Ascending aorta (tissue), 2 donors: ENCODE results near the gene DRAXIN. TPM values are rescaled to one million over a fixed set of nuclear protein-coding genes. Genes with fewer than 3 reads are reported as not detected.

Experiments
- DNase-seq, 2 donors: peaks; one replicate each; pipeline ENCODE4 v3.0.0-alpha.2; 2019; ENCODE audit warnings: low spot score in 2 of 2
- H3K27ac ChIP-seq, 2 donors: fragments of 200-600 bp; sonication (generic); one replicate each; pipeline ENCODE4 v1.5.1; 2016 to 2017; ENCODE audit warnings: mild to moderate bottlenecking in 1 of 2
- H3K27me3 ChIP-seq: fragments of 200-600 bp; sonication (generic); one replicate; pipeline ENCODE4 v1.5.1; 2017
- H3K36me3 ChIP-seq, 2 donors: fragments of 200-600 bp; sonication (generic); one replicate each; pipeline ENCODE4 v1.5.1; 2016
- H3K4me1 ChIP-seq, 2 donors: fragments of 200-600 bp; sonication (generic); one replicate each; pipeline ENCODE4 v1.5.1; 2016 to 2017; ENCODE audit warnings: mild to moderate bottlenecking in 1 of 2
- H3K4me3 ChIP-seq, 2 donors: fragments of 200-600 bp; sonication (generic); one replicate each; pipeline ENCODE4 v1.5.1; 2016 to 2017; ENCODE audit warnings: mild to moderate bottlenecking in 1 of 2
- H3K9me3 ChIP-seq, 2 donors: fragments of 200-600 bp; sonication (generic); one replicate each; pipeline ENCODE4 v1.5.1; 2016
- intact Hi-C: fragments of 100-400 bp; cut with DNase I; formaldehyde crosslinking; loops from one replicate; pipeline ENCODE4 v1.15.1; 2023
- total RNA-seq: library from RNA; depleted of rRNA; stranded (reverse); fragments of >200 nt; gene quantifications from one replicate; pipeline ENCODE4 v1.1.0, GENCODE V29; 2016
- TF ChIP-seq, protein P1 (sequence below), 3 experiments: fragments of 200-600 bp in 2 of 3; fragments of 450-650 bp in 1 of 3; sonication (generic) in 2 of 3; IDR thresholded peaks; one replicate each; pipeline ENCODE4 v1.5.1; 2016 to 2019; ENCODE audit warnings: antibody characterized with exemption in 3 of 3, mild to moderate bottlenecking in 1 of 3, moderate library complexity in 1 of 3

DRAXIN gene
- total RNA-seq, 1 donor from 2014 or later, result 1.8 TPM

DNA sequence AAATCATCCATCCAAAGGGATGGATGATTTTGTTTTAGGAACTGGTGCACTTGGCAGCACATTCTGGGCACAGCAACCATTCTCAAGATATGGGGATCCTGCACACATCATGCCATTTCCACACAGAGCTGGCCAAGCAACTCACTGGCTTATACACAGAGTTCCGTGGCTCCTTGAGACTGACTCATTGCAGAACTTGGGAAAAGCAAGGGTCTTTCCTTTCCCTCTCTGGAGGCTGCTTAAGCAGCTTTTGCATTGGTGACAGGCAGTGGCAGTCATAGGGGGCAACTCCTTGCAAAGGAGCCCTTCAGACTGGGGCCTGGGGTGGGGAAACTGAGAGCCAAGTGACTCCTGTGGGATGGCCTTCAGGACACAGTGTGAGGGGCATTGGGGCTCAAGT lies 8.7 kb upstream of the DRAXIN start:
- intact Hi-C loops, result loop anchor here (5.0 kb wide), 1 partner anchor 110 kb away; no protein-coding TSS in a partner anchor
- no peaks in the 10 kb centered on the region for H3K36me3 ChIP-seq
- no peaks in the 10 kb centered on the region for H3K27me3 ChIP-seq
- TF ChIP-seq, protein P1, sequence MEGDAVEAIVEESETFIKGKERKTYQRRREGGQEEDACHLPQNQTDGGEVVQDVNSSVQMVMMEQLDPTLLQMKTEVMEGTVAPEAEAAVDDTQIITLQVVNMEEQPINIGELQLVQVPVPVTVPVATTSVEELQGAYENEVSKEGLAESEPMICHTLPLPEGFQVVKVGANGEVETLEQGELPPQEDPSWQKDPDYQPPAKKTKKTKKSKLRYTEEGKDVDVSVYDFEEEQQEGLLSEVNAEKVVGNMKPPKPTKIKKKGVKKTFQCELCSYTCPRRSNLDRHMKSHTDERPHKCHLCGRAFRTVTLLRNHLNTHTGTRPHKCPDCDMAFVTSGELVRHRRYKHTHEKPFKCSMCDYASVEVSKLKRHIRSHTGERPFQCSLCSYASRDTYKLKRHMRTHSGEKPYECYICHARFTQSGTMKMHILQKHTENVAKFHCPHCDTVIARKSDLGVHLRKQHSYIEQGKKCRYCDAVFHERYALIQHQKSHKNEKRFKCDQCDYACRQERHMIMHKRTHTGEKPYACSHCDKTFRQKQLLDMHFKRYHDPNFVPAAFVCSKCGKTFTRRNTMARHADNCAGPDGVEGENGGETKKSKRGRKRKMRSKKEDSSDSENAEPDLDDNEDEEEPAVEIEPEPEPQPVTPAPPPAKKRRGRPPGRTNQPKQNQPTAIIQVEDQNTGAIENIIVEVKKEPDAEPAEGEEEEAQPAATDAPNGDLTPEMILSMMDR (IDR thresholded peaks at IDR 0.05), result no peak
- no peaks in the 10 kb centered on the region for H3K9me3 ChIP-seq
- H3K4me3 ChIP-seq, result no peak overlapping the region
- H3K4me1 ChIP-seq, result peaks cover 0 to 5% of the 10 kb centered on the region in 2 donors
- no peak for DNase-seq
- H3K27ac ChIP-seq, result no peak overlapping the region

DNA sequence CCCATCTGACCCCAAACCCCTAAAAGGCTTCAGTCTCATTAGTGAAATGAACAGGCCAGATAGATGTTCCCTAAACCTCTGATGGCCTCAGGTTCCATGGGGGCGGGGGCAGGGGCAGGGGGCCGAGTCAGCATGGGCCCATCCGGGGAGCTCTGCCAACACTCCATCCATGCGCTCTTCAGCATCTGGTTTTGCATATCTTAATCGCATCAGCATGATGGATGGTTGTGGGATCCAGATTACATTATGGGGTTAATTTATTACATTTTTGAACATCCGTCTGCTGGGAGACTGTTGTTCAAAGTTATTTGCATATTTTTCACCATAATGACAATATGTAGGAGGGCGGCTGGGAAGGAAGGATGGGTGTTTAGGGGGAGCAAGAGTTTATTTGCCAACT lies 7.4 kb upstream of the DRAXIN start:
- no peaks in the 10 kb centered on the region for H3K36me3 ChIP-seq
- H3K9me3 ChIP-seq, result no peaks in the 10 kb centered on the region
- no peak overlapping the region for H3K27ac ChIP-seq
- H3K4me1 ChIP-seq, result peaks cover 0 to 5% of the 10 kb centered on the region in 2 donors
- no peaks in the 10 kb centered on the region for H3K27me3 ChIP-seq
- no peak for DNase-seq
- no peak overlapping the region for H3K4me3 ChIP-seq
- TF ChIP-seq, protein P1 (IDR thresholded peaks at IDR 0.05), result no peak
- intact Hi-C loops, result loop anchor here (5.0 kb wide), 1 partner anchor 108 kb away; no protein-coding TSS in a partner anchor

DNA sequence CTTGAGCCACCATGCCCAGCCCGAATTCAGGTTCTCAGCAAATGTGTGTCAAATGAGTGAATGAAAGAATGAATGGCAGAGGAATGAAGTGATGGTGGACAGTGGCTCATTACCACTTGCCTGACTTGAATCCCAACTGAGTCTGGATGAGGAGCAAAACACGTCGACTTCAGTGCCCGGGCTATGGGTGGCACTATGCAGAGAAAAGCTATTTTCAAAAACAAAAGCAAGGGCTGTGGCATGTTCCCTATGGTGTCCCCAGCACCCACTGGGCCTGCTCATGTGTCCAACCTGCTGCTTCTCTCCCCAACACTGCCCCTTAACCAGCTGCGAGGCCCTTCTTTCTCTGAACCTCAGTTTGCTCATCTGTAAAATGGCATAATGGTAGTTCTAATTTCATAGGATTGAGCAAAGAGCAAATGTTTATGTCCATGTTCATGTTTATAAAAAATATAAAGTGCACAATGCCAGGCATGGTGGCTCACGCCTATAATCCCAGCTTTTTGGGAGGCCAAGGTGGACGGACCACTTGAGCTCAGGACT lies 6.2 kb upstream of the DRAXIN start:
- intact Hi-C loops, result no loop called here
- peaks cover 2% of the 10 kb centered on the region for H3K27me3 ChIP-seq
- H3K36me3 ChIP-seq, result no peaks in the 10 kb centered on the region
- H3K4me1 ChIP-seq, result peaks cover 0 to 1% of the 10 kb centered on the region in 2 donors
- no peaks in the 10 kb centered on the region for H3K9me3 ChIP-seq
- no peak overlapping the region for H3K4me3 ChIP-seq
- TF ChIP-seq, protein P1 (IDR thresholded peaks at IDR 0.05), result no peak
- no peak overlapping the region for H3K27ac ChIP-seq
- no peak for DNase-seq

DNA sequence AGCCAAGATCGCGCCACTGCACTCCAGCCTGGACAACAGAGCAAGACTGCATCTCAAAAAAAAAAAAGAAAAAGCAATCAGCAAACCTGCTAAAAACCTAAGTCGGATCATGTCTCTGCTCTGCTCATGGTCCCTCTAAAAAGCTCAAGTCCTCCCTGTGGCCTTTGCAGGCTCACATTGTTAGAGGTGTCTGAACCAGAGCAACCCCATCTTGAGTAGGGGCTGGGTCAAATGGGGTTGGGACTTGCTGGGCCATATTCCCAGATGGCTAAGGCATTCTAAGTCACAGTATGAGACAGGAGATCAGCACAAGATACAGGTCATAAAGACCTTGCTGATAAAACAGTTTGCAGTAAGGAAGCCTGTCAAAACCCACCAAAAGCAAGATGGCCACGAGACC lies 3.0 kb upstream of the DRAXIN start:
- intact Hi-C loops, result no loop called here
- H3K27me3 ChIP-seq, result peaks cover 23% of the 10 kb centered on the region
- no peaks in the 10 kb centered on the region for H3K9me3 ChIP-seq

DNA sequence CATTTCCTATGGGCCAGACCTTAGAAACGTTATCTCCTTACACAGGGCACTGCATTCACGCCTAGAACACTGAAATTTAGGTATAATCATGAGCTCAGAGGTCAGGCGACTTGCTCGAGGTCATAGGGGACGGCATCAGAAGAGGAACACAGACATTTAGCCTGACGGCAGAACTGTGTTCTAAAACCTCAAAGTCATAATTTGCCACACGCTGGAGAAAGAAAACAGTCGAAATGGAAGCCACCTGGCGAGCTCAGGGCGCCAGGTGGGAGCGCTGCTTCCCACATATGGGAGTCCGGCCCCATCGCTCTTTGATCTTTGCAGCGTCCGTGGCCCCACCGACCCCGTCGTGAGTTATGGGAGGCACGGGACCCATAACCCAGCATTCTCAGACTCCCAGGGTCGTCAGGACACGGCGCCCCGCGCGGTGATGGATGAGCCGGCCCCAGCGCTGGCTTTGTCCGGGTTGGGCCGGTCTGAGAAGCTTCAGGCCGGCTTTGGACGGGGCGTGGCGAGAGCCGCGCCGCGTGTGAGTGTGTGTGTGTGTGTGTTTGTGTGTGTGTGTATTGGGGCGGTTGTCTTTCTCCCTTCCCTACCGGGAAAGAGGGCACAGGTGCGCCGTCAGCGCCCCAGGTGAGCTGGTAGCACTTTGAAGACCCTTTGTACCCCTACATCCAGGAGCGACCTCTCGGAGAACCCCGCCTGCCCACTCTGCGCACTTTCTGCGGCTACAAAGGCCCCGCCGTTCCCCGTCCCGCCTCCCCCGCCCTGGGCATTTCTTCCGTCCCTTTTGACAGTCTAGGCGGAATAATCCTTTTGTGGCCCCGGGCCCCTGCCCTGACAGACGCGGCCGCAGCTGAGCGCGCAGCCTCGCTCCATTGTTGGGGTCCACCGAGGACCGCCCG lies 861 bp upstream of the DRAXIN start:
- no peaks in the 10 kb centered on the region for H3K9me3 ChIP-seq
- intact Hi-C loops, result no loop called here
- H3K27me3 ChIP-seq, result peaks cover 34% of the 10 kb centered on the region
- peaks cover 8 to 15% of the 10 kb centered on the region in 2 donors for H3K4me1 ChIP-seq
- TF ChIP-seq, protein P1 (IDR thresholded peaks at IDR 0.05), result no peak
- no peak overlapping the region for H3K27ac ChIP-seq
- no peaks in the 10 kb centered on the region for H3K36me3 ChIP-seq
- DNase-seq, result no peak
- H3K4me3 ChIP-seq, result peak overlapping the region; percentile 28 to 48

More for the DNA sequence above, 3.0 kb upstream of the DRAXIN start:
- DNase-seq, result no peak
- Histone ChIP-seq H3K4me1 (peaks cover 8 to 14% of the 10 kb centered on the region in 2 donors), H3K4me3 (no peak overlapping the region), H3K36me3 (no peaks in the 10 kb centered on the region), H3K27ac (no peak overlapping the region)
- TF ChIP-seq, protein P1 (IDR thresholded peaks at IDR 0.05), result no peak
